ENCODE results near the gene CACNB4. TPM values are rescaled to one million over a fixed set of nuclear protein-coding genes. Genes with fewer than 3 reads are reported as not detected.

Gene CACNB4
- polyA plus RNA-seq, 1 donor from 2014 or later, result 29.0 TPM

DNA sequence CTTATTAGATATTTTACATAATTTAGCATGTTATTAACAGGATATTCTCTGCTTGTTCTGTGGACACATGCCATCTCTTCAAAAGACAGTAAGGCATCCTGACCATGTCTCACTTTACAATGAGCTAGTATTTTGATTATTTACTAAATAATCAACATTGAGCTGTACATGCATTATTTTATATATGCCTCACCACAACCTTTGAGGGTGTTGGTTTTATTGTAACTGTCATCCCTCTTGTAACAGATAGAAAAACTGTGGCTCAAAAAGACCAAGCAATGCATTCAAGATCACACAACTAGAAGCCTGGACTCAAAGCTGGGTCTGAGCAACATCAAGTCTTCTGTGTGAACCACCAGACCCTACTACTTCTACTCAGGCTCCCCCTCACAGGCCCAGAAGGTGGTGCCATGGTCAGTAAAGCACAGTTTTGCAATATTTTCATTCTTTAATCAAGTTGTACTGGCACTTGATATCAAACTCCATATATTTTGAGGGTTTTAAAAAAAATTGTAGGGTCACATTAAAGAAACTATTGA, 165.5 kb downstream of the CACNB4 start:
- Histone ChIP-seq H3K27me3 (ENCODE audit: insufficient read depth, low read depth, low read length) (no peaks in the 10 kb centered on the region), H3K9me2 (ENCODE audit: insufficient read depth, low read length) (no peaks in the 10 kb centered on the region), H3K36me3 (ENCODE audit: insufficient read depth, low read length) (no peaks in the 10 kb centered on the region), H4K20me1 (ENCODE audit: insufficient read depth) (no peaks in the 10 kb centered on the region), H3K9ac (ENCODE audit: low read length) (no peak overlapping the region), H2AFZ (ENCODE audit: low read depth, low read length) (no peak overlapping the region), H3K9me3 (ENCODE audit: low read length) (no peaks in the 10 kb centered on the region), H3F3A (ENCODE audit: insufficient read depth, low read length, poor library complexity, severe bottlenecking) (no peaks in the 10 kb centered on the region), H3K27ac (ENCODE audit: low read length) (no peak overlapping the region), H3K79me2 (replicated peaks; ENCODE audit: insufficient read depth, low read length) (no peaks in the 10 kb centered on the region), H3K4me3 (ENCODE audit: low read length) (no peak overlapping the region), H3K4me2 (ENCODE audit: low read length) (no peak overlapping the region)
- TF ChIP-seq TAF1 (IDR thresholded peaks at IDR 0.05; ENCODE audit: low read depth), result no peak
- TF ChIP-seq MXI1 (conservative IDR thresholded peaks at IDR 0.05; ENCODE audit: poor library complexity, severe bottlenecking), result no peak
- no peak for TF ChIP-seq RAD21 (conservative IDR thresholded peaks at IDR 0.05)
- TF ChIP-seq, protein P1, sequence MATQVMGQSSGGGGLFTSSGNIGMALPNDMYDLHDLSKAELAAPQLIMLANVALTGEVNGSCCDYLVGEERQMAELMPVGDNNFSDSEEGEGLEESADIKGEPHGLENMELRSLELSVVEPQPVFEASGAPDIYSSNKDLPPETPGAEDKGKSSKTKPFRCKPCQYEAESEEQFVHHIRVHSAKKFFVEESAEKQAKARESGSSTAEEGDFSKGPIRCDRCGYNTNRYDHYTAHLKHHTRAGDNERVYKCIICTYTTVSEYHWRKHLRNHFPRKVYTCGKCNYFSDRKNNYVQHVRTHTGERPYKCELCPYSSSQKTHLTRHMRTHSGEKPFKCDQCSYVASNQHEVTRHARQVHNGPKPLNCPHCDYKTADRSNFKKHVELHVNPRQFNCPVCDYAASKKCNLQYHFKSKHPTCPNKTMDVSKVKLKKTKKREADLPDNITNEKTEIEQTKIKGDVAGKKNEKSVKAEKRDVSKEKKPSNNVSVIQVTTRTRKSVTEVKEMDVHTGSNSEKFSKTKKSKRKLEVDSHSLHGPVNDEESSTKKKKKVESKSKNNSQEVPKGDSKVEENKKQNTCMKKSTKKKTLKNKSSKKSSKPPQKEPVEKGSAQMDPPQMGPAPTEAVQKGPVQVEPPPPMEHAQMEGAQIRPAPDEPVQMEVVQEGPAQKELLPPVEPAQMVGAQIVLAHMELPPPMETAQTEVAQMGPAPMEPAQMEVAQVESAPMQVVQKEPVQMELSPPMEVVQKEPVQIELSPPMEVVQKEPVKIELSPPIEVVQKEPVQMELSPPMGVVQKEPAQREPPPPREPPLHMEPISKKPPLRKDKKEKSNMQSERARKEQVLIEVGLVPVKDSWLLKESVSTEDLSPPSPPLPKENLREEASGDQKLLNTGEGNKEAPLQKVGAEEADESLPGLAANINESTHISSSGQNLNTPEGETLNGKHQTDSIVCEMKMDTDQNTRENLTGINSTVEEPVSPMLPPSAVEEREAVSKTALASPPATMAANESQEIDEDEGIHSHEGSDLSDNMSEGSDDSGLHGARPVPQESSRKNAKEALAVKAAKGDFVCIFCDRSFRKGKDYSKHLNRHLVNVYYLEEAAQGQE (IDR thresholded peaks at IDR 0.05; ENCODE audit: borderline replicate concordance), result no peak
- TF ChIP-seq, protein P2, sequence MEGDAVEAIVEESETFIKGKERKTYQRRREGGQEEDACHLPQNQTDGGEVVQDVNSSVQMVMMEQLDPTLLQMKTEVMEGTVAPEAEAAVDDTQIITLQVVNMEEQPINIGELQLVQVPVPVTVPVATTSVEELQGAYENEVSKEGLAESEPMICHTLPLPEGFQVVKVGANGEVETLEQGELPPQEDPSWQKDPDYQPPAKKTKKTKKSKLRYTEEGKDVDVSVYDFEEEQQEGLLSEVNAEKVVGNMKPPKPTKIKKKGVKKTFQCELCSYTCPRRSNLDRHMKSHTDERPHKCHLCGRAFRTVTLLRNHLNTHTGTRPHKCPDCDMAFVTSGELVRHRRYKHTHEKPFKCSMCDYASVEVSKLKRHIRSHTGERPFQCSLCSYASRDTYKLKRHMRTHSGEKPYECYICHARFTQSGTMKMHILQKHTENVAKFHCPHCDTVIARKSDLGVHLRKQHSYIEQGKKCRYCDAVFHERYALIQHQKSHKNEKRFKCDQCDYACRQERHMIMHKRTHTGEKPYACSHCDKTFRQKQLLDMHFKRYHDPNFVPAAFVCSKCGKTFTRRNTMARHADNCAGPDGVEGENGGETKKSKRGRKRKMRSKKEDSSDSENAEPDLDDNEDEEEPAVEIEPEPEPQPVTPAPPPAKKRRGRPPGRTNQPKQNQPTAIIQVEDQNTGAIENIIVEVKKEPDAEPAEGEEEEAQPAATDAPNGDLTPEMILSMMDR (IDR thresholded peaks at IDR 0.05; ENCODE audit: poor library complexity, severe bottlenecking), result no peak
- TF ChIP-seq POLR2AphosphoS5 (IDR thresholded peaks at IDR 0.05), result no peak
- TF ChIP-seq EP300 (conservative IDR thresholded peaks at IDR 0.05; ENCODE audit: poor library complexity, severe bottlenecking), result no peak
- TF ChIP-seq EZH2 (IDR thresholded peaks at IDR 0.05; ENCODE audit: borderline replicate concordance, insufficient read depth, low read length, poor library complexity, severe bottlenecking), result no peak

DNA sequence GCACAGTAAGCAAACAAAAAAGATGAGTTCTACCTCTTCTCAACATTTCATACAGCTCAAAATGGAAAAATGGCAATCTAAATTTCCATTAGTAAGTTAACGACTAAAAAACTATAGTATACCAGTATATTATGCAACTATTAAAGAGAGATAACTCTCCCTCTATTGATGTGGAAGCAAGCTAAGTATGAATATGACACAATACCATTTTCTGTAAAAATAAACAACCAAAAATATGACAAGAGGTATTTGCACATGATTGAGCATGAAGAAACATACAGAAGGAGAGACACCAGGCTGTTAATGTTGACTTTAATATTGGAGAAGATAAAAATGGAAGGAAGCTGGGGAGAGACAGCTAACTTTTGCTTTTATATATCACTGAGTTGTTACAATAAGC, 167.1 kb downstream of the CACNB4 start:
- Histone ChIP-seq H3K27ac (ENCODE audit: low read length) (no peak overlapping the region), H3K4me2 (ENCODE audit: low read length) (no peak overlapping the region), H3K9ac (ENCODE audit: low read length) (no peak overlapping the region), H3K9me3 (ENCODE audit: low read length) (no peaks in the 10 kb centered on the region), H3K27me3 (ENCODE audit: insufficient read depth, low read depth, low read length) (no peaks in the 10 kb centered on the region), H4K20me1 (ENCODE audit: insufficient read depth) (no peaks in the 10 kb centered on the region), H3K9me2 (ENCODE audit: insufficient read depth, low read length) (no peaks in the 10 kb centered on the region), H3K36me3 (ENCODE audit: insufficient read depth, low read length) (no peaks in the 10 kb centered on the region), H2AFZ (ENCODE audit: low read depth, low read length) (no peak overlapping the region), H3K79me2 (replicated peaks; ENCODE audit: insufficient read depth, low read length) (no peaks in the 10 kb centered on the region), H3F3A (ENCODE audit: insufficient read depth, low read length, poor library complexity, severe bottlenecking) (no peaks in the 10 kb centered on the region), H3K4me3 (ENCODE audit: low read length) (no peak overlapping the region)
- TF ChIP-seq EP300 (conservative IDR thresholded peaks at IDR 0.05; ENCODE audit: poor library complexity, severe bottlenecking), result no peak
- TF ChIP-seq MXI1 (conservative IDR thresholded peaks at IDR 0.05; ENCODE audit: poor library complexity, severe bottlenecking), result no peak
- TF ChIP-seq, protein P1 (IDR thresholded peaks at IDR 0.05; ENCODE audit: borderline replicate concordance), result no peak
- TF ChIP-seq TAF1 (IDR thresholded peaks at IDR 0.05; ENCODE audit: low read depth), result no peak
- no peak for TF ChIP-seq SMC3 (conservative IDR thresholded peaks at IDR 0.05; ENCODE audit: poor library complexity)
- no peak for TF ChIP-seq EZH2 (IDR thresholded peaks at IDR 0.05; ENCODE audit: borderline replicate concordance, insufficient read depth, low read length, poor library complexity, severe bottlenecking)
- TF ChIP-seq, protein P2 (IDR thresholded peaks at IDR 0.05; ENCODE audit: poor library complexity, severe bottlenecking), result no peak
